Esophagus muscularis mucosa (tissue), 4 donors: ENCODE results near the gene MED29. TPM values are rescaled to one million over a fixed set of nuclear protein-coding genes. Genes with fewer than 3 reads are reported as not detected.

Source experiments
- DNase-seq: peaks from one replicate; pipeline ENCODE4 v3.0.0-alpha.2; 2017; ENCODE audit errors: extremely low spot score
- H3K27ac ChIP-seq, 4 donors: fragments of 200-600 bp; sonication (generic); replicated peaks in 1 of 4; 1 replicate in 3 of 4; 2 replicates in 1 of 4; pipeline ENCODE4 v1.5.1; 2016 to 2019; ENCODE audit warnings: mild to moderate bottlenecking in 1 of 4
- H3K27me3 ChIP-seq, 4 donors: fragments of 200-600 bp; sonication (generic); one replicate each; pipeline versions ENCODE4 v1.5.1 to v1.6.0; 2016 to 2019
- H3K36me3 ChIP-seq, 4 donors: fragments of 200-600 bp; sonication (generic); one replicate each; pipeline ENCODE4 v1.5.1; 2016 to 2019
- H3K4me1 ChIP-seq, 4 donors: fragments of 200-600 bp; sonication (generic); one replicate each; pipeline ENCODE4 v1.5.1; 2016 to 2019
- H3K4me3 ChIP-seq, 4 donors: fragments of 200-600 bp; sonication (generic); 1 replicate in 2 of 4; 2 replicates in 2 of 4; pipeline ENCODE4 v1.5.1; 2016 to 2019; ENCODE audit warnings: mild to moderate bottlenecking in 4 of 4, moderate library complexity in 1 of 4
- H3K9me3 ChIP-seq, 4 donors: fragments of 200-600 bp; sonication (generic); 1 replicate in 3 of 4; 2 replicates in 1 of 4; pipeline ENCODE4 v1.5.1; 2016 to 2019
- EP300 ChIP-seq: sonication (generic); formaldehyde crosslinking; IDR thresholded peaks from one replicate; pipeline ENCODE4 v1.6.1; 2017; ENCODE audit warnings: antibody characterized with exemption
- POLR2A ChIP-seq: fragments of 450-650 bp; IDR thresholded peaks from one replicate; pipeline ENCODE4 v1.6.1; 2017; ENCODE audit warnings: antibody characterized with exemption, moderate library complexity, mild to moderate bottlenecking, low read depth
- POLR2AphosphoS5 ChIP-seq, 2 donors: sonication (generic); formaldehyde crosslinking; IDR thresholded peaks; one replicate each; pipeline ENCODE4 v1.6.1; 2017; ENCODE audit warnings: antibody characterized with exemption in 2 of 2
- WGBS: methylation state at CpG from one replicate; pipeline ENCODE4 v1.1.5; 2018; 5-methylcytosine and 5-hydroxymethylcytosine counted together
- intact Hi-C: fragments of 100-400 bp; cut with DNase I; formaldehyde crosslinking; loops from one replicate; pipeline ENCODE4 v1.15.1; 2023
- total RNA-seq, 4 donors: library from RNA; depleted of rRNA; stranded (reverse); fragments of >200 nt; gene quantifications; one replicate each; pipeline versions ENCODE4 v1.1.0 to v1.2.1, GENCODE V29; 2016
- TF ChIP-seq, protein P1 (sequence below), 3 experiments: fragments of 200-600 bp in 2 of 3; fragments of 450-650 bp in 1 of 3; sonication (generic) in 2 of 3; IDR thresholded peaks; one replicate each; pipeline ENCODE4 v1.5.1; 2017 to 2019; ENCODE audit warnings: antibody characterized with exemption in 3 of 3, mild to moderate bottlenecking in 2 of 3, moderate library complexity in 1 of 3

The MED29 gene
- total RNA-seq, 4 donors from 2014 or later: 24.9 to 58.0 (median 38.3) TPM

DNA sequence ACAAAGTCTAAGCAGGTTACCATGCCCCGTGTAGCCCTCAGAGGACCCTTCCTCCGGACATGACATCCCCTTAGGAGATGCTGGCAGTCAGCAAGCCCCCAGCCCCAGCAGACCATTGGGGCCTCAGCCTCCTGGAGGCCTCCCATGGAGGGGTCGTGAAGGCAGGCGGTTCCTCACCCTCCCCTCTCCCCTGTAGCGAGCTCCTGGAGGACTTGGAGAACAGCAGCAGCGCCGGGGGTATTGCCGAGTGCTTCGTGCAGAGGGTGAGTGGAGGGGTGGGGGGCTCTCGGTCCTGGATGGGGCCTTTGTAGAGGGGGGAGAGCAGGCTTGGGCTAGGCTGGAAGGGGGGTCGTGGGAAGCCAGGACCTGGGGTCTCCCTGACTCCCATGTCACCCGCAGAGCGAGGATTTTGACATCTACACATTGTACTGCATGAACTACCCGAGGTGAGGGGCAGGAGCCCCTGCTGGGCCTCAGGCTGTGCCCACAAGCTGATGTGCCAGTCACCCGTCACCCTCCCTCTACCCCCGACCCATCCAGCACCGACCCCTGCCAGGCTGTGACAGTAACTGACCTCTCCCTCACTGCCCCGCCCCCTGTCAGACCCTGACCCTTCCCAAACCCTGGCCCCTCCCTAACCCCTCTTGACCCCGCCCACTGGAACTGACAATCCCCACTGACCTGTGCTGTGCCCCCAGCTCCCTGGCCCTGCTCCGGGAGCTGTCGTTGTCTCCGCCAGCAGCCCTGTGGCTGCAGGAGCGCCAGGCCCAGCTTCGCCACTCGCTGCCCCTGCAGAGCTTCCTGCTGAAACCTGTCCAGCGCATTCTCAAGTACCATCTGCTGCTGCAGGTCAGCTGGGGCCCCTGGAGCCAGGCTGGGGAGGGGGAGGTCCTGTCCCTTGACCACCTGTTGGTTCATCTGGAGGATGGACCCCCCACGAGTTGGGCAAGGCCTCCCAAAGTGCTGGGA lies 25.3 kb downstream of the MED29 start:
- DNase-seq: no peak
- Histone ChIP-seq H3K27ac (peak overlapping the region in 3 of 4 donors; percentile 99 to 100 (median 99)), H3K27me3 (no peaks in the 10 kb centered on the region), H3K4me1 (peaks cover 21 to 47% (median 42%) of the 10 kb centered on the region in 4 donors), H3K36me3 (peaks cover 21 to 60% (median 59%) of the 10 kb centered on the region in 4 donors), H3K9me3 (no peaks in the 10 kb centered on the region), H3K4me3 (no peak overlapping the region)
- intact Hi-C loops: no loop called here
- TF ChIP-seq EP300 (no peak), POLR2A (no peak), POLR2AphosphoS5 (IDR thresholded peaks at IDR 0.05) (no peak)
- TF ChIP-seq, protein P1, sequence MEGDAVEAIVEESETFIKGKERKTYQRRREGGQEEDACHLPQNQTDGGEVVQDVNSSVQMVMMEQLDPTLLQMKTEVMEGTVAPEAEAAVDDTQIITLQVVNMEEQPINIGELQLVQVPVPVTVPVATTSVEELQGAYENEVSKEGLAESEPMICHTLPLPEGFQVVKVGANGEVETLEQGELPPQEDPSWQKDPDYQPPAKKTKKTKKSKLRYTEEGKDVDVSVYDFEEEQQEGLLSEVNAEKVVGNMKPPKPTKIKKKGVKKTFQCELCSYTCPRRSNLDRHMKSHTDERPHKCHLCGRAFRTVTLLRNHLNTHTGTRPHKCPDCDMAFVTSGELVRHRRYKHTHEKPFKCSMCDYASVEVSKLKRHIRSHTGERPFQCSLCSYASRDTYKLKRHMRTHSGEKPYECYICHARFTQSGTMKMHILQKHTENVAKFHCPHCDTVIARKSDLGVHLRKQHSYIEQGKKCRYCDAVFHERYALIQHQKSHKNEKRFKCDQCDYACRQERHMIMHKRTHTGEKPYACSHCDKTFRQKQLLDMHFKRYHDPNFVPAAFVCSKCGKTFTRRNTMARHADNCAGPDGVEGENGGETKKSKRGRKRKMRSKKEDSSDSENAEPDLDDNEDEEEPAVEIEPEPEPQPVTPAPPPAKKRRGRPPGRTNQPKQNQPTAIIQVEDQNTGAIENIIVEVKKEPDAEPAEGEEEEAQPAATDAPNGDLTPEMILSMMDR (IDR thresholded peaks at IDR 0.05): no peak
- WGBS: 74% methylated on average over 23 of the region's 27 CpGs

GRCh38 chr19:39417463-39418181 lies 26.4 kb downstream of the MED29 start:
- intact Hi-C loops: no loop called here
- Histone ChIP-seq H3K36me3 (peaks cover 21 to 72% (median 71%) of the 10 kb centered on the region in 4 donors), H3K27me3 (no peaks in the 10 kb centered on the region), H3K4me3 (no peak overlapping the region), H3K9me3 (no peaks in the 10 kb centered on the region), H3K27ac (no peak overlapping the region), H3K4me1 (peaks cover 18 to 42% (median 39%) of the 10 kb centered on the region in 4 donors)
- WGBS: 90% methylated on average over 29 of the region's 30 CpGs
- no peak for DNase-seq
- TF ChIP-seq EP300: no peak
- TF ChIP-seq POLR2A: no peak
- TF ChIP-seq, protein P1 (IDR thresholded peaks at IDR 0.05): no peak
- no peak for TF ChIP-seq POLR2AphosphoS5 (IDR thresholded peaks at IDR 0.05)

GRCh38 chr19:39419003-39419402 lies 27.8 kb downstream of the MED29 start:
- Histone ChIP-seq H3K27ac (no peak overlapping the region), H3K36me3 (peaks cover 24 to 86% (median 84%) of the 10 kb centered on the region in 4 donors), H3K9me3 (no peaks in the 10 kb centered on the region), H3K4me3 (no peak overlapping the region), H3K27me3 (no peaks in the 10 kb centered on the region), H3K4me1 (peaks cover 18 to 36% (median 32%) of the 10 kb centered on the region in 4 donors)
- DNase-seq: no peak
- intact Hi-C loops: no loop called here
- WGBS: 90% methylated on average over 5 of the region's 9 CpGs
- TF ChIP-seq POLR2A (no peak), POLR2AphosphoS5 (IDR thresholded peaks at IDR 0.05) (no peak), EP300 (no peak)
- TF ChIP-seq, protein P1 (IDR thresholded peaks at IDR 0.05): no peak

DNA sequence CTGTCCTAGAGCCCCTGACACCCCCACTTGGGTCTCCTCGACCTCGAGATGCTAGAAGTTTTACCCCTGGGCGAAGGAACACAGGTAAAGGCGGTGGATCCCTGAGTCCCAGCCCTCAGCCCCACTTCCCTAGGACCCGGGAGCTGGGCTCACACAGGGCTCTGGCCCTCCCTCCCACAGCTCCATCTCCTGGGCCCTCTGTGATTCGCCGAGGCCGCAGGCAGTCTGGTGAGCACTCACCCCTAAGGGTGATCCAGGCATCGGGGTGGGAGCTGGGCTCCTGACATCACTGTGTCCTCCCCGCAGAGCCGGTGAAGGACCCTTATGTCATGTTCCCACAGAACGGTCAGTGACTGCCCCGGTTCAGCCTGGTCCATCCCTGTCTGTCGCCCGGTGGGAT lies 29.6 kb downstream of the MED29 start:
- H3K4me1 ChIP-seq: peaks cover 4 to 18% (median 14%) of the 10 kb centered on the region in 4 donors
- no peaks in the 10 kb centered on the region for H3K9me3 ChIP-seq
- H3K27ac ChIP-seq: peak overlapping the region in 1 of 4 donors; percentile 33
- 92% methylated on average over 11 of the region's 15 CpGs for WGBS
- intact Hi-C loops: loop anchor here (10.0 kb wide), 1 partner anchor 76 kb away; the partner anchor contains the start of gene SAMD4B
- peaks cover 24 to 94% (median 92%) of the 10 kb centered on the region in 4 donors for H3K36me3 ChIP-seq
- H3K4me3 ChIP-seq: no peak overlapping the region
- no peak for DNase-seq
- TF ChIP-seq POLR2AphosphoS5 (IDR thresholded peaks at IDR 0.05) (no peak), EP300 (no peak), POLR2A (no peak)
- TF ChIP-seq, protein P1 (IDR thresholded peaks at IDR 0.05): no peak
- H3K27me3 ChIP-seq: no peaks in the 10 kb centered on the region
